ENCODE data around the gene NAALADL1.

NAALADL1 gene

GRCh38 chr11:65058419-65059054 is at the start of gene NAALADL1:
Gene NAALADL1, minus strand, starts transcription at chr11:65058553. Its CDS starts 32 bp downstream, at chr11:65058521.
- Histone ChIP-seq H3K27me3 (ENCODE audit: low read depth, low read length) (no peaks in the 10 kb centered on the region), H3K36me3 (replicated peaks; ENCODE audit: low read depth, low read length) (no peaks in the 10 kb centered on the region), H4K20me1 (ENCODE audit: insufficient read depth, low read length) (no peaks in the 10 kb centered on the region), H3K4me1 (ENCODE audit: low read length) (peaks cover 43% of the 10 kb centered on the region), H3K4me2 (ENCODE audit: low read length) (no peak within 1 kb of the TSS), H3K4me3 (ENCODE audit: low read length) (no peak within 1 kb of the TSS), H2AFZ (ENCODE audit: low read depth, low read length) (no peak within 1 kb of the TSS), H3K9me3 (ENCODE audit: insufficient read depth, low read length) (no peaks in the 10 kb centered on the region), H3K9ac (ENCODE audit: low read length) (no peak within 1 kb of the TSS), H3K27ac (ENCODE audit: low read length) (no peak within 1 kb of the TSS), H3K79me2 (ENCODE audit: low read length) (no peaks in the 10 kb centered on the region)
- no peak for TF ChIP-seq EZH2phosphoT487 (IDR thresholded peaks at IDR 0.05; ENCODE audit: low read depth)
- TF ChIP-seq CTCF (IDR thresholded peaks at IDR 0.05; ENCODE audit: low read depth, low read length), result no peak

- H3K9ac ChIP-seq (ENCODE audit: low read length), result no peak overlapping the region
- no peak overlapping the region for H2AFZ ChIP-seq (ENCODE audit: low read depth, low read length)
Measured at GRCh38 chr11:65107751-65108468, 49.6 kb upstream of the NAALADL1 start.

GRCh38 chr11:65107078-65107477 is 48.7 kb upstream of the NAALADL1 start:
- Histone ChIP-seq H3K9ac (ENCODE audit: low read length) (no peak overlapping the region), H3K27ac (ENCODE audit: low read length) (no peak overlapping the region), H3K4me1 (ENCODE audit: low read length) (peaks cover 12% of the 10 kb centered on the region)

More at GRCh38 chr11:65107751-65108468, 49.6 kb upstream of the NAALADL1 start:
- H3K4me3 ChIP-seq (ENCODE audit: low read length), result no peak overlapping the region
- H3K4me1 ChIP-seq (ENCODE audit: low read length), result peaks cover 12% of the 10 kb centered on the region
- no peak overlapping the region for H3K4me2 ChIP-seq (ENCODE audit: low read length)
- H3K36me3 ChIP-seq (replicated peaks; ENCODE audit: low read depth, low read length), result peaks cover 14% of the 10 kb centered on the region
- no peak for TF ChIP-seq EZH2phosphoT487 (IDR thresholded peaks at IDR 0.05; ENCODE audit: low read depth)
- no peaks in the 10 kb centered on the region for H3K9me3 ChIP-seq (ENCODE audit: insufficient read depth, low read length)
- no peak overlapping the region for H3K27ac ChIP-seq (ENCODE audit: low read length)
- H3K27me3 ChIP-seq (ENCODE audit: low read depth, low read length), result no peaks in the 10 kb centered on the region
- peaks cover 11% of the 10 kb centered on the region for H3K79me2 ChIP-seq (ENCODE audit: low read length)
- peaks cover 5% of the 10 kb centered on the region for H4K20me1 ChIP-seq (ENCODE audit: insufficient read depth, low read length)

GRCh38 chr11:65104628-65105027 is 46.3 kb upstream of the NAALADL1 start:
- Histone ChIP-seq H3K9me3 (ENCODE audit: insufficient read depth, low read length) (no peaks in the 10 kb centered on the region), H2AFZ (ENCODE audit: low read depth, low read length) (no peak overlapping the region), H3K27ac (ENCODE audit: low read length) (no peak overlapping the region), H3K79me2 (ENCODE audit: low read length) (peaks cover 13% of the 10 kb centered on the region; the same call in 1 of the 2 replicates), H3K4me2 (ENCODE audit: low read length) (no peak overlapping the region), H3K4me3 (ENCODE audit: low read length) (no peak overlapping the region), H3K27me3 (ENCODE audit: low read depth, low read length) (no peaks in the 10 kb centered on the region), H3K4me1 (ENCODE audit: low read length) (no peaks in the 10 kb centered on the region), H3K9ac (ENCODE audit: low read length) (no peak overlapping the region), H3K36me3 (replicated peaks; ENCODE audit: low read depth, low read length) (peaks cover 17% of the 10 kb centered on the region), H4K20me1 (ENCODE audit: insufficient read depth, low read length) (no peaks in the 10 kb centered on the region)
- TF ChIP-seq EZH2phosphoT487 (IDR thresholded peaks at IDR 0.05; ENCODE audit: low read depth) (no peak), CTCF (IDR thresholded peaks at IDR 0.05; ENCODE audit: low read depth, low read length) (no peak)

More at GRCh38 chr11:65107078-65107477, 48.7 kb upstream of the NAALADL1 start:
- Histone ChIP-seq H3K9me3 (ENCODE audit: insufficient read depth, low read length) (no peaks in the 10 kb centered on the region), H3K27me3 (ENCODE audit: low read depth, low read length) (no peaks in the 10 kb centered on the region), H2AFZ (ENCODE audit: low read depth, low read length) (no peak overlapping the region), H3K36me3 (replicated peaks; ENCODE audit: low read depth, low read length) (peaks cover 14% of the 10 kb centered on the region), H3K4me3 (ENCODE audit: low read length) (no peak overlapping the region), H3K4me2 (ENCODE audit: low read length) (no peak overlapping the region), H3K79me2 (ENCODE audit: low read length) (peaks cover 13% of the 10 kb centered on the region), H4K20me1 (ENCODE audit: insufficient read depth, low read length) (peaks cover 5% of the 10 kb centered on the region)
- TF ChIP-seq CTCF (IDR thresholded peaks at IDR 0.05; ENCODE audit: low read depth, low read length), result no peak
- no peak for TF ChIP-seq EZH2phosphoT487 (IDR thresholded peaks at IDR 0.05; ENCODE audit: low read depth)

Measured in OCI-LY3 (cell line).